DMS114 treated with DMSO at 0.1 percent for 48 hours (cell line): ENCODE data around the gene ELOVL2.
"Not testable (repeated sequence)": the region's sequence is repeated elsewhere in the genome, so short reads cannot be mapped to it uniquely, and the experiment has no call there.

ENCODE experiments used
- DNase-seq: peaks from one replicate; lab custom pipeline; 2025; ENCODE audit not compliant: unreplicated experiment; lab: John Stamatoyannopoulos, UW

The ELOVL2 gene

GRCh38 chr6:11023032-11023431, 21.1 kb downstream of the ELOVL2 start:
- no peak for DNase-seq

- no peak for DNase-seq
Measured at GRCh38 chr6:11021714-11022113, 22.4 kb downstream of the ELOVL2 start.

GRCh38 chr6:11021003-11021402, 23.1 kb downstream of the ELOVL2 start:
- DNase-seq: no peak

- DNase-seq: no peak
Measured at GRCh38 chr6:11018225-11018624, 25.9 kb downstream of the ELOVL2 start.

- DNase-seq: no peak
Measured at GRCh38 chr6:11017090-11017489, 27.0 kb downstream of the ELOVL2 start.

- no peak for DNase-seq
Measured at GRCh38 chr6:11016452-11016851, 27.7 kb downstream of the ELOVL2 start.

- DNase-seq: no peak
Measured at GRCh38 chr6:11015102-11015501, 29.0 kb downstream of the ELOVL2 start.

- no peak for DNase-seq
Measured at GRCh38 chr6:11013721-11014070, 30.4 kb downstream of the ELOVL2 start.

GRCh38 chr6:11012976-11013720, 31.0 kb downstream of the ELOVL2 start:
- DNase-seq: no peak

GRCh38 chr6:11012295-11012754, 31.8 kb downstream of the ELOVL2 start:
- no peak for DNase-seq

GRCh38 chr6:11011787-11012234, 32.3 kb downstream of the ELOVL2 start:
- DNase-seq: no peak

GRCh38 chr6:11009353-11009752, 34.8 kb downstream of the ELOVL2 start:
- DNase-seq: no peak

GRCh38 chr6:11008821-11009220, 35.3 kb downstream of the ELOVL2 start:
- DNase-seq: no peak

- DNase-seq: no peak
Measured at GRCh38 chr6:11007715-11008608, 36.1 kb downstream of the ELOVL2 start.

- DNase-seq: no peak
Measured at GRCh38 chr6:11006061-11006460, 38.0 kb downstream of the ELOVL2 start.

- DNase-seq: not testable (repeated sequence)
Measured at GRCh38 chr6:11003297-11003696, 40.8 kb downstream of the ELOVL2 start.

- no peak for DNase-seq
Measured at GRCh38 chr6:11002176-11002575, 41.9 kb downstream of the ELOVL2 start.

- DNase-seq: no peak
Measured at GRCh38 chr6:10999994-11000393, 44.1 kb downstream of the ELOVL2 start.

GRCh38 chr6:10995114-10995707, 48.9 kb downstream of the ELOVL2 start:
- DNase-seq: no peak

GRCh38 chr6:10993896-10994295, 50.2 kb downstream of the ELOVL2 start:
- DNase-seq: no peak

- DNase-seq: no peak
Measured at GRCh38 chr6:10991115-10991514, 53.0 kb downstream of the ELOVL2 start.

GRCh38 chr6:10989587-10989986, 54.5 kb downstream of the ELOVL2 start:
- DNase-seq: no peak
